ENCODE data around the gene SLC28A3.

The SLC28A3 gene

DNA sequence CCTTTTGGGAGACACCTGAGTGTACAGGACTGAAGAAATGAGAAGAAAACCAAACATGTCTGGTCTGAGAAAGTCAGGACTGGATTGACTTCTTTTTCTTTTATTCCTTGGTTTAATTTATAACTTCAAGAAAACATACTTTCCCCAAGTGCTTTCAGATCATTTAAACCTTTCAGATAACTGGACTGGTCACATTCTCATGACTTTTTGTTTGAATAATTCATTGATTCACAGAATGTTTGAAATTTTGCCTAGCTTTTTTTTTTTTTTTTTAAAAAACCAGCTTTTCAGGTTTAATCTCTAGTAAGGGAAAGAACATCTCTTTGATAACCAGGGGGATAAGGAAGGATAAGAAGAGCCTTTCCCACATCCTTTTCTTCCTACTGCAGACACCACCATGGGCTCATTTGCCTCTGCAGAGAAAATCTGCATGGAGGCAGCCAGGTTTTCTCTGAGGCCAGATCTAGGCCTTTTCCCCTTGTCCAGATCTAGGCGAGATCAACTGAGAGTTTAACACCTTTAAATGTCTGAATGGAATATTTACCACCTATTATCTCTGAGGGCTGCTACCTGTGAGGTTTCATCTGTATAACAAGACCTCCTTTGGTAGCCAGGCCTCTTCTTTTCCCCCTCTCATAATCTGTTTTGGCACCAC is 45.0 kb upstream of the SLC28A3 start:
- H3K27ac ChIP-seq (replicated peaks): no peak overlapping the region
- no peak overlapping the region for H3K4me3 ChIP-seq (replicated peaks; ENCODE audit: insufficient read depth, low read length)
- no peaks in the 10 kb centered on the region for H3K27me3 ChIP-seq (ENCODE audit: insufficient read depth, poor library complexity, severe bottlenecking)
- TF ChIP-seq CTCF (IDR thresholded peaks at IDR 0.05; ENCODE audit: insufficient read depth, low read length) (no peak), POLR2AphosphoS5 (IDR thresholded peaks at IDR 0.05; ENCODE audit: low read depth) (no peak), REST (IDR thresholded peaks at IDR 0.05; ENCODE audit: insufficient replicate concordance, low read depth) (no peak), SPI1 (IDR thresholded peaks at IDR 0.05; ENCODE audit: borderline replicate concordance, low read depth) (no peak), GABPA (IDR thresholded peaks at IDR 0.05; ENCODE audit: low read depth) (no peak)
- no peak for DNase-seq (ENCODE audit: low read depth in 1 of 2, low spot score in 1 of 2)

- TF ChIP-seq REST (IDR thresholded peaks at IDR 0.05; ENCODE audit: insufficient replicate concordance, low read depth): no peak
- no peak for TF ChIP-seq SPI1 (IDR thresholded peaks at IDR 0.05; ENCODE audit: borderline replicate concordance, low read depth)
- TF ChIP-seq GABPA (IDR thresholded peaks at IDR 0.05; ENCODE audit: low read depth): no peak
- no peak for TF ChIP-seq CTCF (IDR thresholded peaks at IDR 0.05; ENCODE audit: insufficient read depth, low read length)
- TF ChIP-seq POLR2AphosphoS5 (IDR thresholded peaks at IDR 0.05; ENCODE audit: low read depth): no peak
- no peak for DNase-seq (ENCODE audit: low read depth in 1 of 2, low spot score in 1 of 2)
- no peak overlapping the region for H3K4me3 ChIP-seq (replicated peaks; ENCODE audit: insufficient read depth, low read length)
- H3K27ac ChIP-seq (replicated peaks): no peak overlapping the region
- no peaks in the 10 kb centered on the region for H3K27me3 ChIP-seq (ENCODE audit: insufficient read depth, poor library complexity, severe bottlenecking)
Measured at GRCh38 chr9:84384617-84385016, 44.1 kb upstream of the SLC28A3 start.

DNA sequence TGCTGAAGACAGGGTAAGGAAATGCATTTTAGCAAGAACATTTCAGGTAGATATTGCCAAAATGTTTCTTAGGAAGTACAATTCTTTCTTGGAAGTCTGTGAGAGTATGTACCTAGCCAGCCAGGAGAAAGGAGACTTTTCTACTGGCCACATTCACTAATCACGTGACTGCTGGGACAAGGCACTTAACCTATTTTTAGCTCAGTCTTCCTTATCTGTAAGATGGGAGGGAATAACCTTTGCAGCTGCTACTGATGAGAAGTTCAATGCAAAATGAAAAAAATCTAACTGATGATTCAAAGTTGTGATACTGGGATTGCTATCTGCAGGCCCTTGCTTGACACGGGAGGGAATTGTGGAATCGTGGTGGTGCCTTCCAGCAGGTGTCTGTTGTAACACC is 42.6 kb upstream of the SLC28A3 start:
- TF ChIP-seq GABPA (IDR thresholded peaks at IDR 0.05; ENCODE audit: low read depth) (no peak), REST (IDR thresholded peaks at IDR 0.05; ENCODE audit: insufficient replicate concordance, low read depth) (no peak), CTCF (IDR thresholded peaks at IDR 0.05; ENCODE audit: insufficient read depth, low read length) (no peak), SPI1 (IDR thresholded peaks at IDR 0.05; ENCODE audit: borderline replicate concordance, low read depth) (no peak), POLR2AphosphoS5 (IDR thresholded peaks at IDR 0.05; ENCODE audit: low read depth) (no peak)
- DNase-seq (ENCODE audit: low read depth in 1 of 2, low spot score in 1 of 2): no peak
- Histone ChIP-seq H3K4me3 (replicated peaks; ENCODE audit: insufficient read depth, low read length) (no peak overlapping the region), H3K27ac (replicated peaks) (no peak overlapping the region), H3K27me3 (ENCODE audit: insufficient read depth, poor library complexity, severe bottlenecking) (no peaks in the 10 kb centered on the region)

Measured in HL-60 (cell line).